22Rv1 (cell line): ENCODE measurements around the gene BOLA1.

Source experiments
- ZFX ChIP-seq: fragments of 450-650 bp; IDR thresholded peaks from 2 replicates; pipeline ENCODE4 v1.6.1; 2017; ENCODE audit warnings: antibody characterized with exemption, borderline replicate concordance
- TF ChIP-seq, protein P1 (sequence below): fragments of 450-650 bp; IDR thresholded peaks from 2 replicates; pipeline ENCODE4 v1.5.1; 2017; ENCODE audit warnings: mild to moderate bottlenecking

DNA sequence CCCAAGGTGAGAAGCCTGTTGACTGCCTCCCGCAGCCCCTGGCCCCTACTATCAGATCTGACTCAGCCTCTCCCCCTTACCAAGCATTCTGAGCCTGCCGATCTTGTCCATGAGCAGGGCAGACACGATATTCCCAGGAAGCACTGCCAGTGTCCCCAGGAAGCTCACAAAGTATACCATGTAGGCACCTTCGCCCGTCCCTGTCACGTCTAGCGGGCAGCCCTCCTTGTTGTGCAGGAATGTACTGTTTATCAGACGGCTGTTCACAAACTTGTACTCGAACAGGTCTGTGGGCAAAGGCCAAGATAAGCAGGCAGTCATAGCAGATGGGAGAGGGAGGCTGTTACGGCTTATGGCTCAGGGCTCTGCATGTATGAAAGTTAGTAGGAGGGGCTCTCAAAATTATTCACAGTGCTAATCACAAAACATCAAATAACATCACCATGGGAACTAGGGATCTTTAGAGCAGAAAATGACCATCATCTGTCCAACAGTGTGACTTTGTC lies 7.3 kb downstream of the BOLA1 start:
- TF ChIP-seq, protein P1, sequence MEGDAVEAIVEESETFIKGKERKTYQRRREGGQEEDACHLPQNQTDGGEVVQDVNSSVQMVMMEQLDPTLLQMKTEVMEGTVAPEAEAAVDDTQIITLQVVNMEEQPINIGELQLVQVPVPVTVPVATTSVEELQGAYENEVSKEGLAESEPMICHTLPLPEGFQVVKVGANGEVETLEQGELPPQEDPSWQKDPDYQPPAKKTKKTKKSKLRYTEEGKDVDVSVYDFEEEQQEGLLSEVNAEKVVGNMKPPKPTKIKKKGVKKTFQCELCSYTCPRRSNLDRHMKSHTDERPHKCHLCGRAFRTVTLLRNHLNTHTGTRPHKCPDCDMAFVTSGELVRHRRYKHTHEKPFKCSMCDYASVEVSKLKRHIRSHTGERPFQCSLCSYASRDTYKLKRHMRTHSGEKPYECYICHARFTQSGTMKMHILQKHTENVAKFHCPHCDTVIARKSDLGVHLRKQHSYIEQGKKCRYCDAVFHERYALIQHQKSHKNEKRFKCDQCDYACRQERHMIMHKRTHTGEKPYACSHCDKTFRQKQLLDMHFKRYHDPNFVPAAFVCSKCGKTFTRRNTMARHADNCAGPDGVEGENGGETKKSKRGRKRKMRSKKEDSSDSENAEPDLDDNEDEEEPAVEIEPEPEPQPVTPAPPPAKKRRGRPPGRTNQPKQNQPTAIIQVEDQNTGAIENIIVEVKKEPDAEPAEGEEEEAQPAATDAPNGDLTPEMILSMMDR = no peak
- no peak for TF ChIP-seq ZFX
